IMR-90 (cell line): ENCODE results near the gene GPX4. TPM values are rescaled to one million over a fixed set of nuclear protein-coding genes. Genes with fewer than 3 reads are reported as not detected.

ENCODE experiments used
- ATAC-seq: fragments of 200-7000 bp; cut with Tn5 transposase; 2 replicates; pipeline ENCODE4 v1.9.1; 2020; ENCODE audit warnings: low read depth, mild to moderate bottlenecking, moderate library complexity
- BruUV-seq: library from RNA; stranded (reverse); fragments of 400-500 nt; replicated peaks from 2 replicates; lab custom pipeline; 2021; lab: Mats Ljungman, UMichigan
- CTCF ChIA-PET: fragments of 300-600 bp; formaldehyde crosslinking; extraction: SDS; loops from one replicate; lab custom pipeline; 2021; ENCODE audit warnings: antibody characterized with exemption; lab: Yijun Ruan, JAX
- POLR2A ChIA-PET: fragments of 300-600 bp; sonication (Branson Sonifier 250); formaldehyde crosslinking; loops from one replicate; lab custom pipeline; 2022; ENCODE audit warnings: antibody characterized with exemption; ENCODE audit not compliant: unreplicated experiment; lab: Charles Lee
- DNase-seq: peaks from one replicate; pipeline ENCODE4 v3.0.0; 2013
- H2AFZ ChIP-seq: replicated peaks from 2 replicates; pipeline ENCODE3; 2013; ENCODE audit warnings: low read length, mild to moderate bottlenecking; ENCODE audit not compliant: poor library complexity
- H2AK5ac ChIP-seq: 2 replicates; pipeline ENCODE4 v1.6.1; 2013; ENCODE audit warnings: low read depth, low read length, inconsistent platforms
- H2AK9ac ChIP-seq: replicated peaks from 2 replicates; pipeline ENCODE3; 2013; ENCODE audit warnings: mild to moderate bottlenecking, low read depth, low read length, moderate library complexity; ENCODE audit not compliant: poor library complexity
- H2BK120ac ChIP-seq: 2 replicates; pipeline ENCODE4 v1.6.1; 2013; ENCODE audit warnings: low read depth, low read length, inconsistent platforms
- H2BK15ac ChIP-seq: 3 replicates; pipeline ENCODE4 v1.6.1; 2013; ENCODE audit warnings: low read depth, low read length, inconsistent platforms
- H2BK20ac ChIP-seq: 2 replicates; pipeline ENCODE4 v1.6.1; 2013; ENCODE audit warnings: low read depth, mild to moderate bottlenecking, inconsistent platforms, low read length, moderate library complexity
- H2BK5ac ChIP-seq: 2 replicates; pipeline ENCODE4 v1.6.1; 2013; ENCODE audit warnings: mild to moderate bottlenecking, low read depth, low read length, inconsistent platforms; ENCODE audit not compliant: poor library complexity, severe bottlenecking
- H3K14ac ChIP-seq: replicated peaks from 2 replicates; pipeline ENCODE4 v1.6.1; 2013; ENCODE audit warnings: low read depth, low read length, inconsistent platforms
- H3K18ac ChIP-seq: 2 replicates; pipeline ENCODE4 v1.6.1; 2013; ENCODE audit warnings: low read depth, low read length, control low read depth
- H3K23ac ChIP-seq: 2 replicates; pipeline ENCODE4 v1.6.1; 2013; ENCODE audit warnings: low read depth, low read length, inconsistent platforms
- H3K27ac ChIP-seq: 2 replicates; pipeline ENCODE4 v1.5.1; 2013; ENCODE audit warnings: mild to moderate bottlenecking, control low read depth, low read length; ENCODE audit not compliant: insufficient read depth
- H3K27me3 ChIP-seq: 2 replicates; pipeline ENCODE4 v1.6.1; 2013; ENCODE audit warnings: low read length; ENCODE audit not compliant: control insufficient read depth, insufficient read depth
- H3K36me3 ChIP-seq: 2 replicates; pipeline ENCODE4 v1.6.1; 2013; ENCODE audit warnings: low read length, mixed read lengths; ENCODE audit not compliant: control insufficient read depth, insufficient read depth
- H3K4ac ChIP-seq: 2 replicates; pipeline ENCODE4 v1.6.1; 2013; ENCODE audit warnings: low read depth, low read length, inconsistent platforms
- H3K4me1 ChIP-seq: 2 replicates; pipeline ENCODE4 v1.6.1; 2013; ENCODE audit warnings: low read length, mixed read lengths; ENCODE audit not compliant: control insufficient read depth, insufficient read depth
- H3K4me2 ChIP-seq: 2 replicates; pipeline ENCODE4 v1.6.1; 2013; ENCODE audit warnings: low read depth, mild to moderate bottlenecking, control low read depth, low read length, moderate library complexity
- H3K4me3 ChIP-seq: 2 replicates; pipeline ENCODE4 v1.5.1; 2013; ENCODE audit warnings: low read depth, mild to moderate bottlenecking, control low read depth, low read length, moderate library complexity; ENCODE audit not compliant: insufficient read depth
- H3K56ac ChIP-seq: 2 replicates; pipeline ENCODE4 v1.6.1; 2013; ENCODE audit warnings: low read length, inconsistent platforms; ENCODE audit not compliant: insufficient read depth; ENCODE audit errors: extremely low read depth
- H3K79me1 ChIP-seq, 2 experiments: 2 replicates each; pipeline ENCODE4 v1.6.1; 2013; ENCODE audit warnings: low read length in 2 of 2, inconsistent platforms in 1 of 2, low read depth in 1 of 2
- H3K9ac ChIP-seq: 2 replicates; pipeline ENCODE4 v1.6.1; 2013; ENCODE audit warnings: low read depth, low read length, control low read depth
- H3K9me1 ChIP-seq: 2 replicates; pipeline ENCODE4 v1.6.1; 2013; ENCODE audit warnings: low read length, inconsistent platforms; ENCODE audit not compliant: insufficient read depth
- H3K9me3 ChIP-seq: 2 replicates; pipeline ENCODE4 v1.6.1; 2013; ENCODE audit warnings: low read length; ENCODE audit not compliant: control insufficient read depth, insufficient read depth
- H4K20me1 ChIP-seq: 2 replicates; pipeline ENCODE4 v1.6.1; 2013; ENCODE audit warnings: low read length, inconsistent platforms; ENCODE audit not compliant: insufficient read depth
- H4K5ac ChIP-seq: 2 replicates; pipeline ENCODE4 v1.6.1; 2013; ENCODE audit warnings: mild to moderate bottlenecking, low read depth, low read length, control low read depth
- H4K8ac ChIP-seq, 2 experiments: 2 replicates each; pipeline ENCODE4 v1.6.1; 2013; ENCODE audit warnings: low read depth in 2 of 2, low read length in 2 of 2, control low read depth in 1 of 2, inconsistent platforms in 1 of 2
- H4K91ac ChIP-seq: 2 replicates; pipeline ENCODE4 v1.6.1; 2013; ENCODE audit warnings: low read depth, low read length, inconsistent platforms; ENCODE audit not compliant: insufficient read depth
- CHD1 ChIP-seq: IDR thresholded peaks from 2 replicates; pipeline ENCODE4 v1.6.1; 2012; ENCODE audit warnings: low read depth, low read length, improper control_type of control experiment
- MAFK ChIP-seq: IDR thresholded peaks from 2 replicates; pipeline ENCODE4 v1.6.1; 2012; ENCODE audit warnings: low read depth, low read length, improper control_type of control experiment
- MAZ ChIP-seq: IDR thresholded peaks from 2 replicates; pipeline ENCODE4 v1.6.1; 2012; ENCODE audit warnings: low read depth, mild to moderate bottlenecking, low read length, improper control_type of control experiment, moderate library complexity, borderline replicate concordance
- RFX5 ChIP-seq: IDR thresholded peaks from 2 replicates; pipeline ENCODE4 v1.8.0; 2012; ENCODE audit warnings: low read depth, mild to moderate bottlenecking, low read length, moderate library complexity
- WGBS, 2 experiments: methylation state at CpG; one replicate each; pipeline versions ENCODE4 v1.1.5 to v1.1.7; 2013; ENCODE audit warnings: missing lambda C conversion rate in 2 of 2; ENCODE audit not compliant: insufficient read length in 1 of 2; ENCODE audit errors: extremely low coverage in 2 of 2; 5-methylcytosine and 5-hydroxymethylcytosine counted together
- dilution Hi-C: fragments of 300-500 bp; cut with HindIII; formaldehyde crosslinking; loops from one replicate; pipeline ENCODE4 v1.14.3; 2018; ENCODE audit warnings: low sequenced_read_pairs; ENCODE audit not compliant: unreplicated experiment
- in situ Hi-C: fragments of 300-500 bp; cut with MboI; formaldehyde crosslinking; loops from 3 replicates; pipeline ENCODE4 v1.14.3; 2019; ENCODE audit warnings: low sequenced_read_pairs, inconsistent platforms, mixed read lengths
- intact Hi-C: fragments of 100-400 bp; cut with micrococcal nuclease; formaldehyde crosslinking; loops from 2 replicates; pipeline ENCODE4 v1.10.0; 2022
- polyA plus RNA-seq, 3 experiments: library from polyadenylated mRNA; depleted of rRNA; stranded (reverse); fragments of >200 nt; gene quantifications; 2 replicates each; pipeline ENCODE4 v1.2.3, GENCODE V29; 2012; ENCODE audit warnings: low replicate concordance in 1 of 3
- total RNA-seq: library from RNA; depleted of rRNA; stranded (reverse); fragments of >200 nt; gene quantifications from 2 replicates; pipeline ENCODE4 v1.2.3, GENCODE V29; 2012

The GPX4 gene
- total and polyA plus RNA-seq, 2 of the 4 experiments (the other 2 are of a cell fraction): 357 to 1,083 TPM

DNA sequence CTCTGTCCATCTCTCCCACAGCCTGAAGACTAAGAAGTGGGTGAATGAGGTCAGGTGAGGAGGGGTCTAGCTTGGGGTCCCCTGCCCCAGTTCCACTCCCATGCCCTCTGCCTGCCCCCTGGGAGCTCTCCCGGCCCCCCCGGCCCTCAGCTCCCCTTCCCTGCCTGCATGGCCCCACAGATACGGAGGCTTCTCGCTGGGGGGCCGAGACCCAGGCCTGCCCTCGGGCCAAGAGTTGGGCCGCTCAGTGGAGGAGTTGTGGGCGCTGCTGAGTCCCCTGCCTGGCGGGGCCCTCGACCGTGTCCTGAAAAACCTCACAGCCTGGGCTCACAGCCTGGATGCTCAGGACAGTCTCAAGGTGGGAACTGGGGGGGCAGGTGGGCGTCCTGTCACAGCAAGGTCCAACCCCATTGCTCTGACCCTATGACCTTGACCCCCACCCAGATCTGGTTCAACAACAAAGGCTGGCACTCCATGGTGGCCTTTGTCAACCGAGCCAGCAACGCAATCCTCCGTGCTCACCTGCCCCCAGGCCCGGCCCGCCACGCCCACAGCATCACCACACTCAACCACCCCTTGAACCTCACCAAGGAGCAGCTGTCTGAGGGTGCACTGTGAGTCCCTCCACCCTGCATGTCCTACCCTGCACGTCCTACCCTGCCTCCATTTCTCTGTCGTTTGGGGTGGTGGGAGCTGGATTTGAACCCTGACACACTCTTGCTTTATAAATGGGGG lies 47.7 kb upstream of the GPX4 start:
- intact Hi-C loops (no loop called here), dilution Hi-C loops (no loop called here), in situ Hi-C loops (no loop called here)
- peaks cover 1% of the 10 kb centered on the region; the same call in 1 of the 2 replicates for H3K36me3 ChIP-seq
- H2BK20ac ChIP-seq: no peak overlapping the region
- WGBS, 2 experiments: 100% methylated on average over 4 of the region's 20 CpGs; no CpG with 5 or more reads in 1 of the 2 experiments
- H2AK9ac ChIP-seq: no peak overlapping the region
- ChIA-PET POLR2A (no interaction called here), CTCF (no interaction called here)
- H2AK5ac ChIP-seq: no peak overlapping the region
- no peaks in the 10 kb centered on the region for H3K9me1 ChIP-seq
- no peak overlapping the region for H3K4me2 ChIP-seq
- H3K4ac ChIP-seq: no peak overlapping the region
- H3K18ac ChIP-seq: no peak overlapping the region
- no peak overlapping the region for H3K14ac ChIP-seq
- H3K4me1 ChIP-seq: no peaks in the 10 kb centered on the region
- H3K9ac ChIP-seq: no peak overlapping the region
- H3K4me3 ChIP-seq: no peak overlapping the region
- H4K91ac ChIP-seq: no peak overlapping the region
- H3K23ac ChIP-seq: no peak overlapping the region
- H4K8ac ChIP-seq: no peak overlapping the region
- no peak overlapping the region for H3K27ac ChIP-seq
- BruUV-seq: no TSS peak
- no peaks in the 10 kb centered on the region for H3K27me3 ChIP-seq
- no peak overlapping the region for H2BK5ac ChIP-seq
- ATAC-seq (no peak), DNase-seq (no peak)
- no peak overlapping the region for H3K56ac ChIP-seq
- H3K9me3 ChIP-seq: peaks cover 41% of the 10 kb centered on the region
- H2BK15ac ChIP-seq: no peak overlapping the region
- no peak overlapping the region for H2AFZ ChIP-seq
- H4K20me1 ChIP-seq: no peaks in the 10 kb centered on the region
- TF ChIP-seq CHD1 (no peak), MAFK (no peak), RFX5 (no peak), MAZ (no peak)
- H4K5ac ChIP-seq: no peak overlapping the region
- no peak overlapping the region for H2BK120ac ChIP-seq
- H3K79me1 ChIP-seq: no peaks in the 10 kb centered on the region
